ENCODE results near the gene MEX3D. TPM values are rescaled to one million over a fixed set of nuclear protein-coding genes. Genes with fewer than 3 reads are reported as not detected.
A peak's percentile ranks its signal among the peaks of the same experiment; 100 is the strongest.
"Not testable (repeated sequence)": the region's sequence is repeated elsewhere in the genome, so short reads cannot be mapped to it uniquely, and the experiment has no call there.

The MEX3D gene
- total RNA-seq, 1 donor from 2014 or later = 15.9 TPM

GRCh38 chr19:1519802-1520201 lies 48.3 kb downstream of the MEX3D start:
- DNase-seq; H3K4me3 Mint-ChIP-seq; H3K4me1 Mint-ChIP-seq; intact Hi-C loops (cut with micrococcal nuclease); H3K27ac Mint-ChIP-seq; H3K9me3 Mint-ChIP-seq; H3K36me3 Mint-ChIP-seq (ENCODE audit: low read depth): not testable (repeated sequence)
- H3K27me3 Mint-ChIP-seq = peaks cover 14% of the 10 kb centered on the region

GRCh38 chr19:1518471-1518870 lies 49.7 kb downstream of the MEX3D start:
- no peak for DNase-seq
- H3K4me3 Mint-ChIP-seq = no peak overlapping the region
- no peak overlapping the region for H3K27ac Mint-ChIP-seq
- no peaks in the 10 kb centered on the region for H3K9me3 Mint-ChIP-seq
- no peaks in the 10 kb centered on the region for H3K4me1 Mint-ChIP-seq
- H3K36me3 Mint-ChIP-seq (ENCODE audit: low read depth) = no peaks in the 10 kb centered on the region
- H3K27me3 Mint-ChIP-seq = peaks cover 9% of the 10 kb centered on the region
- intact Hi-C loops (cut with micrococcal nuclease) = no loop called here

GRCh38 chr19:1516395-1516753 lies 51.8 kb downstream of the MEX3D start:
- H3K36me3 Mint-ChIP-seq (ENCODE audit: low read depth) = no peaks in the 10 kb centered on the region
- H3K27ac Mint-ChIP-seq = no peak overlapping the region
- H3K4me3 Mint-ChIP-seq = no peak overlapping the region
- H3K27me3 Mint-ChIP-seq = peaks cover 4% of the 10 kb centered on the region
- intact Hi-C loops (cut with micrococcal nuclease) = no loop called here
- no peaks in the 10 kb centered on the region for H3K4me1 Mint-ChIP-seq
- no peak for DNase-seq
- no peaks in the 10 kb centered on the region for H3K9me3 Mint-ChIP-seq

DNA sequence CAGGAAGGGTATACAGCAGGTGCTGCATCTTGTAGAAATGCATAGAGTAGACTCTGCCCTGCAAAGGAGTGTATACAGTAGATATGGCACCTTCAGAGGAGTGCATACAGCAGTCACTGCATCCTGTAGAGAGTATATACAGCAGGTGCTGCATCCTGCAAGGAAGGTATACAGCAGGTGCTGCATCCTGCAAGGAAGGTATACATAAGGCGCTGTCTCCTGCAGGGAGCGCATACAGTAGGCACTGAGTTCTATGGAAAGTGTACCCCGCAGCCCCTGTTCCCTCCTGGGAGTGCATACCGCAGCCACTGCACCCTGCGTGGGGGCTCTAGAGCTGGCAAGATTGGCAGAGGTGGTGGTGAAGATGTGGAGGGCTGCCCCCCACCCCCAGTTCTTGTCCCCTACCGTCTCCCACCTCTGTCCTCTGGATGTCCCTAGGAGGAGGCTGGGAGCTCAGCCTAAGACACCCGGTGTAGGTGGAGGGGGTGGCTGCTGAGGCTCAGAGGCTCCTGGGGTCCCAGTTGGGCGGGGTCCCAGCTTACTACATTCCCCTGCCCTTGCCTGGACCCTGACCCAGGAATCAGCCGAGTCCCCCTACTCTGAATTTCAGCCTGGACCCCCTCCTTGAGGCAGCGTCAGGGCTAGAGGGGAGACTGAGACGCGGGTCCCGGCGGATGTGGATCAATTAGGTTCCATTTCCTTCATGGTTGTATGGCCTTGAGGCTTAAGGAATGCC lies 53.0 kb downstream of the MEX3D start:
- H3K4me1 Mint-ChIP-seq = no peaks in the 10 kb centered on the region
- H3K27me3 Mint-ChIP-seq = peaks cover 7% of the 10 kb centered on the region
- intact Hi-C loops (cut with micrococcal nuclease) = loop anchor here (5.0 kb wide), 2 partner anchors 38 to 68 kb away; partner anchors contain the start of gene C19orf25
- H3K36me3 Mint-ChIP-seq (ENCODE audit: low read depth) = no peaks in the 10 kb centered on the region
- H3K27ac Mint-ChIP-seq = no peak overlapping the region
- H3K4me3 Mint-ChIP-seq = no peak overlapping the region
- no peaks in the 10 kb centered on the region for H3K9me3 Mint-ChIP-seq
- no peak for DNase-seq

- intact Hi-C loops (cut with micrococcal nuclease) = loop anchor here (5.0 kb wide), 2 partner anchors 37 to 67 kb away; partner anchors contain the start of gene C19orf25
- H3K4me3 Mint-ChIP-seq = peak overlapping the region; percentile 55
- no peak for DNase-seq
- H3K27ac Mint-ChIP-seq = no peak overlapping the region
- peaks cover 12% of the 10 kb centered on the region for H3K27me3 Mint-ChIP-seq
- H3K36me3 Mint-ChIP-seq (ENCODE audit: low read depth) = peaks cover 2% of the 10 kb centered on the region
- peaks cover 2% of the 10 kb centered on the region for H3K4me1 Mint-ChIP-seq
- no peaks in the 10 kb centered on the region for H3K9me3 Mint-ChIP-seq
Measured at GRCh38 chr19:1514295-1514661, 53.8 kb downstream of the MEX3D start.

- H3K27ac Mint-ChIP-seq = no peak overlapping the region
- intact Hi-C loops (cut with micrococcal nuclease) = loop anchor here (5.0 kb wide), 2 partner anchors 36 to 66 kb away; partner anchors contain the start of gene C19orf25
- H3K4me1 Mint-ChIP-seq = peaks cover 2% of the 10 kb centered on the region
Measured at GRCh38 chr19:1513499-1514294, 54.4 kb downstream of the MEX3D start.

GRCh38 chr19:1512671-1513498 lies 55.2 kb downstream of the MEX3D start, which contains the start of gene ADAMTSL5:
Gene ADAMTSL5, minus strand, starts transcription at chr19:1513019. Its CDS starts 2,076 bp downstream, at chr19:1510943.
- Mint-ChIP-seq H3K27ac (no peak within 1 kb of the TSS), H3K36me3 (ENCODE audit: low read depth) (peaks cover 2% of the 10 kb centered on the region), H3K27me3 (peaks cover 16% of the 10 kb centered on the region), H3K4me3 (peak within 1 kb of the TSS; percentile 71), H3K4me1 (peaks cover 3% of the 10 kb centered on the region), H3K9me3 (peaks cover 1% of the 10 kb centered on the region)
- intact Hi-C loops (cut with micrococcal nuclease) = loop anchor here (5.0 kb wide), 2 partner anchors 36 to 66 kb away; partner anchors contain the start of gene C19orf25
- peak; percentile 91 for DNase-seq

More at GRCh38 chr19:1513499-1514294, 54.4 kb downstream of the MEX3D start:
- Mint-ChIP-seq H3K9me3 (no peaks in the 10 kb centered on the region), H3K27me3 (peaks cover 14% of the 10 kb centered on the region), H3K4me3 (peak overlapping the region; percentile 55), H3K36me3 (ENCODE audit: low read depth) (peaks cover 2% of the 10 kb centered on the region)
- peak; percentile 91 for DNase-seq

GRCh38 chr19:1511318-1512317 lies 56.5 kb downstream of the MEX3D start:
- peaks cover 7% of the 10 kb centered on the region for H3K4me1 Mint-ChIP-seq
- intact Hi-C loops (cut with micrococcal nuclease) = loop anchor here (5.0 kb wide), 2 partner anchors 34 to 64 kb away; partner anchors contain the start of gene C19orf25
- no peak for DNase-seq

GRCh38 chr19:1510807-1511206 lies 57.3 kb downstream of the MEX3D start:
- H3K27ac Mint-ChIP-seq = no peak overlapping the region
- peaks cover 2% of the 10 kb centered on the region for H3K36me3 Mint-ChIP-seq (ENCODE audit: low read depth)
- intact Hi-C loops (cut with micrococcal nuclease) = loop anchor here (5.0 kb wide), 2 partner anchors 34 to 64 kb away; partner anchors contain the start of gene C19orf25

More at GRCh38 chr19:1511318-1512317, 56.5 kb downstream of the MEX3D start:
- Mint-ChIP-seq H3K4me3 (peak overlapping the region; percentile 71), H3K27ac (no peak overlapping the region), H3K9me3 (peaks cover 5% of the 10 kb centered on the region), H3K36me3 (ENCODE audit: low read depth) (peaks cover 2% of the 10 kb centered on the region), H3K27me3 (peaks cover 18% of the 10 kb centered on the region)

DNA sequence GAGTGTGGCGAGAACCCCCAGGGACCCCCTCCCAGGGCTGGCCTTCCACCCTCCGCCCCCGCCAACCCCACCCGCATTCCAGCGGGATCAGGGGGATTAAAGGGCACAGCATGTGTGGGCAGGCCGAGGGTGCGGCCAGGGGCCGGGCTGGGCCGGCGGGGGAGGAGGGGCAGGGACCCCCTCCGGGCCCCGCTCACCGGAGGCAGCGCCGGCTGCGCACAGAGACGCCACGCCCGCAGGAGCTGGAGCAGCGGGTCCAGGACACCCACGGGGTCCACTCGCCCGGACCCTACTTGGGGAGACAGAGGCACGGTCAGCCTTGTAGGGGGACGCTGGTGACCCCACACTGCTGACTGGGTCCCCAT lies 57.7 kb downstream of the MEX3D start:
- peaks cover 7% of the 10 kb centered on the region for H3K4me1 Mint-ChIP-seq

More at GRCh38 chr19:1510807-1511206, 57.3 kb downstream of the MEX3D start:
- Mint-ChIP-seq H3K4me1 (peaks cover 7% of the 10 kb centered on the region), H3K27me3 (peaks cover 16% of the 10 kb centered on the region), H3K4me3 (no peak overlapping the region), H3K9me3 (peaks cover 5% of the 10 kb centered on the region)
- DNase-seq = no peak

DNA sequence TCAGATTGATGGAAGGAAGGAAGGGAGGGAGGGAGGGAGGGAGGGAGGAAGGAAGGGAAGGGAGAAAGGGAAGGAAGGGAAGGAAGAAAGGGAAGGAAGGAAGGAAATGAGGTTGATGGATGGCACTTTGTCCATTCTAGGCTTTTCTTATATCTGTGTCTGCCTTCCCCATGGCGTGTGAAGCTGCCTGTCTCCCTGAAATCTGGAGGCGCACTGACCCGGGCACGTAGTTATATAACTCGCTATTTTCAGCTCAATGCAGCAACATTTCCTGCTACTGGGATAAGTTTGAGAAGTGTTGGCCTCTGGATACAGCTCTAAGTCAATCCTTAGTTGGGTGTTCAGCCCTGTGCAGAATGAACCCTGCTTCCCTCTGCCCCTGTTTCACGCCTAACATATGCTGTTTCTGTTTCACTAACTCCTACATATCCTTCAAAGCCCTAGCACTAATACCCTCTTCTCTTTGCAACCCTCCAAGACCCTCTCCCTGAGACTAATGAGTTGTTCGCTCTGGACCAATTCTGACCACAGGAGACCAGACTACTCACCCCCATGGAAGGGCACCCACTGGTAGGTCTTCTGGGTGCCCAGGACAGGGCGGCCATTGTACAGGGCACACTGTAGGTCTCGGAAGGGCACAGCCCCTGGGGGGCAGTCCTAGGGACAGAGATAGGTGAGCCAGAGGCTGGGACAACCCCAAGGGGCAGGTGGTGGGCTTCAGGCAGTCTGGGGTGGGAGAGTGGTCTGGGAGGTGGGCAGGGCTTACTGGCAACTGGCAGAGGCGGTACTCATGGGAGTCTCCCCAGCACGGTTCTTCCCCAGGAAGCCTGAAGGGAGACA lies 58.3 kb downstream of the MEX3D start:
- Mint-ChIP-seq H3K4me1 (peaks cover 7% of the 10 kb centered on the region), H3K27ac (no peak overlapping the region), H3K4me3 (no peak overlapping the region), H3K9me3 (peaks cover 5% of the 10 kb centered on the region), H3K27me3 (peaks cover 21% of the 10 kb centered on the region), H3K36me3 (ENCODE audit: low read depth) (peaks cover 2% of the 10 kb centered on the region)
- intact Hi-C loops (cut with micrococcal nuclease) = loop anchor here (2.0 to 5.0 kb wide), 3 partner anchors 19 to 63 kb away; partner anchors contain the start of genes C19orf25, PCSK4 and REEP6
- no peak for DNase-seq

More for the DNA sequence above, 57.7 kb downstream of the MEX3D start:
- peaks cover 20% of the 10 kb centered on the region for H3K27me3 Mint-ChIP-seq
- no peak for DNase-seq
- H3K36me3 Mint-ChIP-seq (ENCODE audit: low read depth) = peaks cover 2% of the 10 kb centered on the region
- intact Hi-C loops (cut with micrococcal nuclease) = loop anchor here (5.0 kb wide), 2 partner anchors 33 to 63 kb away; partner anchors contain the start of gene C19orf25
- no peak overlapping the region for H3K4me3 Mint-ChIP-seq
- peaks cover 5% of the 10 kb centered on the region for H3K9me3 Mint-ChIP-seq
- no peak overlapping the region for H3K27ac Mint-ChIP-seq

All from activated CD4-positive, alpha-beta T cell treated with anti-CD3 and anti-CD28 coated beads, Interleukin-2, amount 10 ng/mL, durations not matched to agents 24 days and 14 days (primary cell).